Fibroblast of upper back skin (primary cell): ENCODE results near the gene ZNF200.
"Not testable (repeated sequence)": the region's sequence is repeated elsewhere in the genome, so short reads cannot be mapped to it uniquely, and the experiment has no call there.

Source experiments
- DNase-seq: peaks from one replicate; pipeline ENCODE4 v3.0.0-alpha.2; 2013

ZNF200 gene

GRCh38 chr16:3252967-3253366 lies 18.0 kb upstream of the ZNF200 start:
- DNase-seq: no peak

GRCh38 chr16:3249451-3249850 lies 14.5 kb upstream of the ZNF200 start:
- no peak for DNase-seq

GRCh38 chr16:3249020-3249419 lies 14.1 kb upstream of the ZNF200 start:
- no peak for DNase-seq

- DNase-seq: no peak
These were observed 13.6 kb upstream of the ZNF200 start for GRCh38 chr16:3248596-3248995.

- no peak for DNase-seq
These were observed 11.9 kb upstream of the ZNF200 start for GRCh38 chr16:3246876-3247275.

DNA sequence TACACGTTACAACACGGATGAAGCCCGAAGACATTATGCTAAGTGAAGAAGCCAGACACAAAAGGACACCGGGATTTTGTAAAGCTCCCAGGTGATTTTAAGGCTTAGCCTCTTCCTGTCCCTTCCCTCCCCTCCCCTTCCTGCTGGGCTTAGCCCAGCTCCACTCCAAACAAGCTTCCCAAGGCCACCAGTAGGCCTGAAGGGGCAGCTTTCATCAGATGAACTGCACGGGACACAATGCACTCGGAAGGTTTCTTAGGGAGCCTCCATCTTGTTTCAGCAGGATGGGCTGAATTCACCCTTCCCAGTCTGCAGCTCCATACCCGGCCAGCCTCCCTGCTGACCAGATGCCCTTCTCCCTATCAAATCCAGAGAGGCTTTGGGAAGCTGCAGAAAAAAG lies 11.0 kb upstream of the ZNF200 start:
- DNase-seq: no peak

GRCh38 chr16:3243882-3244281 lies 8.9 kb upstream of the ZNF200 start:
- no peak for DNase-seq

DNA sequence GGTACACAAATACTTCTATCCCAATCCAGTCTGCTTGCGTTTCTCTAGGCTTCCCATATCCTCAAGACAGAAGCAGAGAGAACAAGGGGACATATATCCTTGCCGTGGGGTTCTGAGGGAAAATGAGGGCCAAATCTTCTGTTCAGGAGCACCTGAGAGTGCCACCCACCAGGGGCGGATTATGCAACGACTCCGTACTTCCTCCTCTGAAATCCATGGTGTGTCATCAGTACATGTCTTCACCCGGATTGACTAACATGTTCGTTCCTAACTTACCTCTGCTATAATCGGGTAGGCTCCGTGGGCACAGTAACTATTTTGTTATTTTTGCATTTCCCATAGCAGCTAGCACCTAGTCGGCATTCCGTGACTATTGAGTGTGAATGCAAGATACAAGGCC lies 7.8 kb upstream of the ZNF200 start:
- DNase-seq: no peak

GRCh38 chr16:3241761-3242160 lies 6.8 kb upstream of the ZNF200 start:
- no peak for DNase-seq

DNA sequence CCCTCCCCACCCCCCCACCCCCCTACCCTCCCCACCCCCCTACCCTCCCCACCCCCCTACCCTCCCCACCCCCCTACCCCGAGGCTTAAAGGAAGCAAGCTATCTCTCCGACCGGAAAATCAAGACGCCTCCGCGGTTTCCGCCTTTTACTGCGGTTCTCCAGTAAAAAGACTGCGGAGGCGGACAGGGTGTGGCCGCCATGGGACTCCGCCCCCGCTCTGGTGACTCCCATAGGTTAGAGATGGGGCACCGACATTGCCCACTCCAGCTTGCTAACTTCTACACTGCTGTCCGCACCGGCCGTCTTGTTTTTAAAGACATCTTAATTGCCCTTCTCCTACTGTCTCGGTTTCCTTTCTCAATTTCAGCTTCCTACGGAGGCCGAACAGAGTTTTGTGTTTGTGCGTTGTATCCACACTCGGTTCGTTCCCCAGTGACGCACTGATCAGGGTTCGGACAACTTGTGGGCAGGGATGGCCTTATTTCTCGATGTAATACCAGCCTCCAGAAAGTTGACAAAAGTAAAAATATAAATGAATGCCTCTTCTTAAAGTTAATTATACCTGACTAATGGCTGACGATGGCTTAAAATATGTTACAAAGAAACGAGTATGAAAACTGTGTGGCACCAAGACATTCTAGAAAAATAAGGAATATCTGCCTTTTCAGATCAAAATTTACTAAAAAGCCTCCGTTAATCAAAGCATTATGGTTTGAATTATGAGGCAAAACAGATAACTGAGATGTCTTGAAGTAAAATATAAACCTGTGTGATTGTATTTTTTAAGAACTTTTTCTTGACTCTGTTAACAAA lies 1.1 kb upstream of the ZNF200 start:
- DNase-seq: no peak

GRCh38 chr16:3234543-3234856 lies 458 bp downstream of the ZNF200 start:
- DNase-seq: no peak

DNA sequence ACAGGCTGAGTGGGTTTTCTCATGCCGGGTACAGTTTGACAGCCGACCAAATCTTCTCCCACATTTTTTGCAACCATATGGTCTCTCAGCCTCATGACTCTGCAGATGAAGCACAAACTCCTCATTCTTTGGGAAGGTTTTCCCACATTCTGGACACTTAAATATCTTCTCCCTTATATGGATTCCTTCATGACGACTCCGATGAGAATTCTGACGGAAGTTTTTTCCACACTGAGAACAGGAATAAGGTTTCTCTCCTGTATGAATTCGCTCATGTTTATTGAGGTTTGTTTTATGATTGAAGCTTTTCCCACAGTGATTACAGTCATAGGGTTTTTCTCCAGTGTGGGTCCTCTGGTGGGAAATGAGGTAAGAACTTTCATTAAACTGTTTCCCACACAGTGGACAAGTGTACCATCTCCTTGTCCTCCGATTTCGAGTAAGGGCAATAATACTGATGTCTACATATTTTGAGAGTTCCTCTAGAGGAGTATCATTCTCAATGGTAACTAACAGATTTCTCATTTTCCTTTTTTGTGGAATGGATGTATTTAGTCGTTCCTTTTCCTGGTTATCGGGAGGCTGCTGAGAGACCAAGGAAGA lies 10.9 kb downstream of the ZNF200 start:
- no peak for DNase-seq

DNA sequence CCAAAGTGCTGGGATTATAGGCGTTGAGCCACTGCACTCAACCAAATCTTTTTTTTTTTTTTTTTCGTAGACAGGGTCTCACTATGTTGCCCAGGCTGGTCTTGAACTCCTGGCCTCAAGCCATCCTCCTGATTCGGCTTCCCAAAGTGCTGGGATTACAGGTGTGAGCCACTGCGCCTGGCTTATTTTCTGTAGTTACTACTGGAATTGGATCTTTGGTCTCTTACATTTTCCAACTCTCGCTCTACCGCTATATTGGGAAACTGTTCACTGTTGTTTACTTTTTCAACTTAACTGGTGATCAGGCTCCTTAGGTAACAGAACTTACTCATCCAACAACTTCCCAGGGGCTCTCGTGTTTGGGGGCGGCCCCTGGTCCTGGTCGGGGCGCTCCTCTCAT lies 14.1 kb downstream of the ZNF200 start:
- DNase-seq: no peak

DNA sequence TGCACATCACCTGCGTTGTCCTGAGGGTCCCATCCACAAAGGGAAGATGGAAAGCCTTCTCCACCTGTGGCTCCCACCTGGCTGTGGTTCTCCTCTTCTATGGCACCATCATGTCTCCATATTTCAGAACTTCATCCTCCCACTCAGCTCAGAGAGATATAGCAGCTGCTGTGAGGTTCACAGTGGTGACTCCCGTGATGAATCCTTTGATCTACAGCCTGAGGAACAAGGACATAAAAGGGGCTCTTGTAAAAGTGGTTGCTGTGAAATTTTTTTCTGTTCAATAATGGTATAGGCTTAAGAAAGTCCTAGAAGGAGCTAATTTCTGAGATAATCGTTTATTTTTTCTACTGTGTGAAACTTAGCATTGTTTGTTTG lies 18.7 kb downstream of the ZNF200 start:
- DNase-seq: no peak

- DNase-seq: no peak
These were observed 19.2 kb downstream of the ZNF200 start for GRCh38 chr16:3215601-3216262.

GRCh38 chr16:3214904-3215600 lies 19.9 kb downstream of the ZNF200 start:
- no peak for DNase-seq

- DNase-seq: no peak
These were observed 22.4 kb downstream of the ZNF200 start for GRCh38 chr16:3212567-3212966.

- DNase-seq: no peak
These were observed 23.0 kb downstream of the ZNF200 start for GRCh38 chr16:3212006-3212405.

DNA sequence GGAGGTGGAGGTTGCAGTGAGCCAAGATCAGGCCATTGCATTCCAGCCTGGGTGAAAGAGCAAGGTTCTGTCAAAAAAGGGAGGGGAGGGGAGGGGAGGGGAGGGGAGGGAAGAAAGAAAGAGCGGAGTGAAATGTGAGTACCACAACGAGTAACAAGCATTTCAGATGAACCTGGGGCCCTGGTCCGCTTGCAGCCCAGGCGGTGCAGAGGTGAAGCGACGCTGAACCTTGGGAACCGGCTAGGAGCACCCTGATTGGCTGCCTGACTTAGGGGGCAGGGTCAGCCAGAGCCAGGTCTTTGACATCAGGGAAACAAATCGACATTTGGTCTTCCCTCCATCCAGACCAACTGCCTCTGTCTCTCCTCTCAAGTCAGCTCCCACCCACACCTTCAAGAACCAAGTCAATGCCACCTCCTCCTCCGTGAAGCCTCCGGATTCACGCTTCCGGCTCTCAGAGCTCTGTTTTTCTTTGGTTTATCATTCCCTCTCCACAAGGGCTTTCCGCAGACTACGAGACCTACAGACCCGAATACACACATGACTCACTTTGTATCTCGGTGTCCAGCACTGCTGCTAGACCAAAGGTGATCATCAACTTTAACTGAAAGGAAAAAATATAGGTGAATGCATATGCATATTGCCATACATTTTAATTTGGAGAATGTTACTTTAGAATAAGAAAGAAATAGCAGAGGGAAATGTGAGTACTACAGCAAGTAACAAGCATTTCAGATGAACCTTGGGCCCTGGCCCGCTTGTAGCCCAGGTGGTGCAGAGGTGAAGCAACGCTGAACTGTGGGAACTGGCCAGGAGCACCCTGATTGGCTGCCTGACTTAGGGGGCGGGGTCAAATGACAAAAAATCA lies 27.6 kb downstream of the ZNF200 start:
- no peak for DNase-seq

GRCh38 chr16:3205939-3206338 lies 29.0 kb downstream of the ZNF200 start:
- DNase-seq: not testable (repeated sequence)

DNA sequence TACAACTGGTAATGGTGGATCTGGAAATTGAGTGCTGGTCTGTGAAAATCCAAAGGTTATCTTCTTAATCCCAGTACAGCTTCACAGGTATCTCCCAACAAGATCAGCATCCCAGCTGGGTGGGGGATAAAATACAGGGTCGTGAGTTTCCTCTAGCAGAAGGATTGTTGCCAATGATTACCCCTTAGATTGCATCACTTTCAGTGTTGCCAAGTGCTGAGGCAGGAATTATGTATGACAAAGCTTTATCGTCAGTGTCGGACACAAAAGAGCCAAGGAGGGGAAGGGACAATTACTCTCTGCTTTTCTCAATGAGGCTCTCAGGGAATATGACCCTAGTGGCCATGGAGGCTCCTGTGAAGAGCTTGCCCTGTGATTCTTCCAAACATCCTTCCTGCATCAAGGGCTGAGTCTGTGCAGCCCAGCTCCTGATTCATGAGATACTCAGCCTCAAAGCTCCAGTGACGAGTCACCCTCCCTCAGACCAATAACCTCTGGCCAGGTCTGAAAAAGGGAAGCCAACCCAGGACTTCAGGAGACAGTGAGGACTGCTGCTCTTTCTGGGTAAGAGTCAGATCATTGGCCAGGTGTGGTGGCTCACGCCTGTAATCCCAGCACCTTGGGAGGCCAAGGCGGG lies 31.9 kb downstream of the ZNF200 start:
- DNase-seq: no peak

GRCh38 chr16:3198334-3199072 lies 36.5 kb downstream of the ZNF200 start:
- no peak for DNase-seq
